RCC 7860 (cell line): ENCODE results near the gene SYCE3.

Experiments
- DNase-seq: peaks from one replicate; pipeline ENCODE4 v3.0.0-alpha.2; 2015; ENCODE audit warnings: low spot score
- FAIRE-seq: peaks from 2 replicates; lab custom pipeline; 2012; peaks lifted over from hg19 to GRCh38; lab: Jason Lieb, UNC

SYCE3 gene

GRCh38 chr22:50600967-50601668, 38.4 kb upstream of the SYCE3 start:
- FAIRE-seq: no peak

GRCh38 chr22:50600538-50600937, 37.8 kb upstream of the SYCE3 start, which contains the start of gene MAPK8IP2:
MAPK8IP2 (plus strand) TSS chr22:50600793; CDS start chr22:50600819, 26 bp downstream.
- DNase-seq: no peak
- no peak for FAIRE-seq

More at GRCh38 chr22:50600967-50601668, 38.4 kb upstream of the SYCE3 start:
- DNase-seq: no peak

GRCh38 chr22:50599816-50600455, 37.2 kb upstream of the SYCE3 start:
- DNase-seq: no peak
- no peak for FAIRE-seq

- DNase-seq: no peak
- no peak for FAIRE-seq
These were observed 34.4 kb upstream of the SYCE3 start for GRCh38 chr22:50597097-50597496.

- peak; percentile 77 for FAIRE-seq
- peak; percentile 60 for DNase-seq
These were observed 32.5 kb upstream of the SYCE3 start for GRCh38 chr22:50595189-50595588.

- FAIRE-seq: no peak
- no peak for DNase-seq
These were observed 24.7 kb upstream of the SYCE3 start for GRCh38 chr22:50587407-50587806.

- DNase-seq: no peak
- no peak for FAIRE-seq
These were observed 23.7 kb upstream of the SYCE3 start for GRCh38 chr22:50586416-50586815.

- DNase-seq (no peak), FAIRE-seq (no peak)
These were observed 23.1 kb upstream of the SYCE3 start for GRCh38 chr22:50585781-50586180.

GRCh38 chr22:50585238-50585637, 22.5 kb upstream of the SYCE3 start:
- no peak for DNase-seq
- no peak for FAIRE-seq

- FAIRE-seq: no peak
- no peak for DNase-seq
These were observed 21.7 kb upstream of the SYCE3 start for GRCh38 chr22:50584106-50585096.

GRCh38 chr22:50583294-50583861, 20.7 kb upstream of the SYCE3 start:
- DNase-seq (no peak), FAIRE-seq (no peak)

GRCh38 chr22:50582493-50583293, 20.0 kb upstream of the SYCE3 start, which contains the start of gene CHKB:
CHKB (minus strand) TSS chr22:50582849; CDS start chr22:50582781, 68 bp downstream.
- FAIRE-seq (peak; percentile 88), DNase-seq (peak; percentile 94)

- DNase-seq: no peak
- FAIRE-seq: no peak
These were observed 19.3 kb upstream of the SYCE3 start for GRCh38 chr22:50581950-50582492.

GRCh38 chr22:50581031-50581949, 18.6 kb upstream of the SYCE3 start:
- DNase-seq (no peak), FAIRE-seq (no peak)

GRCh38 chr22:50579752-50580151, 17.0 kb upstream of the SYCE3 start:
- no peak for DNase-seq
- FAIRE-seq: no peak

- DNase-seq (no peak), FAIRE-seq (no peak)
These were observed 16.1 kb upstream of the SYCE3 start for GRCh38 chr22:50578776-50579310.

GRCh38 chr22:50577987-50578775, 15.5 kb upstream of the SYCE3 start, which contains the start of gene CPT1B:
CPT1B (minus strand) TSS chr22:50578427; CDS start chr22:50577915, 512 bp downstream.
- no peak for FAIRE-seq

GRCh38 chr22:50577697-50577986, 14.9 kb upstream of the SYCE3 start:
- FAIRE-seq (no peak), DNase-seq (no peak)

More at GRCh38 chr22:50577987-50578775, 15.5 kb upstream of the SYCE3 start, which contains the start of gene CPT1B:
- no peak for DNase-seq
